IPS DF 4.7 (cell line): ENCODE results near the gene ZSCAN21.

Experiments used
- DNase-seq: peaks from one replicate; pipeline ENCODE4 v3.0.0-alpha.2; 2013; ENCODE audit warnings: low spot score; ENCODE audit errors: extremely low read depth

Gene ZSCAN21

GRCh38 chr7:100027197-100027596 is 22.4 kb upstream of the ZSCAN21 start:
- DNase-seq: no peak

GRCh38 chr7:100029596-100029995 is 20.0 kb upstream of the ZSCAN21 start:
- no peak for DNase-seq

- DNase-seq: no peak
These were observed 16.0 kb upstream of the ZSCAN21 start for GRCh38 chr7:100033526-100033925.

GRCh38 chr7:100034871-100035510 is 14.6 kb upstream of the ZSCAN21 start:
- DNase-seq: no peak

GRCh38 chr7:100035876-100036275 is 13.7 kb upstream of the ZSCAN21 start:
- DNase-seq: no peak

- no peak for DNase-seq
These were observed 11.2 kb upstream of the ZSCAN21 start for GRCh38 chr7:100038326-100038725.

GRCh38 chr7:100040575-100040974 is 9.0 kb upstream of the ZSCAN21 start:
- DNase-seq: no peak

GRCh38 chr7:100044718-100045117 is 4.9 kb upstream of the ZSCAN21 start:
- DNase-seq: no peak

- DNase-seq: no peak
These were observed 894 bp upstream of the ZSCAN21 start for GRCh38 chr7:100048680-100049079.

- DNase-seq: no peak
These were observed 2.0 kb downstream of the ZSCAN21 start for GRCh38 chr7:100051611-100052010.

- no peak for DNase-seq
These were observed 3.6 kb downstream of the ZSCAN21 start for GRCh38 chr7:100053215-100053614.

GRCh38 chr7:100057006-100057405 is 7.4 kb downstream of the ZSCAN21 start:
- no peak for DNase-seq

GRCh38 chr7:100059251-100059739 is 9.7 kb downstream of the ZSCAN21 start:
- no peak for DNase-seq

- DNase-seq: no peak
These were observed 12.1 kb downstream of the ZSCAN21 start for GRCh38 chr7:100061518-100062193.

- no peak for DNase-seq
These were observed 13.8 kb downstream of the ZSCAN21 start for GRCh38 chr7:100063376-100063775.

GRCh38 chr7:100064162-100064561 is 14.6 kb downstream of the ZSCAN21 start:
- no peak for DNase-seq

- no peak for DNase-seq
These were observed 16.0 kb downstream of the ZSCAN21 start for GRCh38 chr7:100065452-100066186.

GRCh38 chr7:100066953-100067352 is 17.4 kb downstream of the ZSCAN21 start:
- DNase-seq: no peak

GRCh38 chr7:100069991-100070390 is 20.4 kb downstream of the ZSCAN21 start:
- DNase-seq: no peak

- DNase-seq: no peak
These were observed 21.6 kb downstream of the ZSCAN21 start for GRCh38 chr7:100071018-100071723.

- no peak for DNase-seq
These were observed 22.9 kb downstream of the ZSCAN21 start for GRCh38 chr7:100072462-100072861.

- no peak for DNase-seq
These were observed 25.3 kb downstream of the ZSCAN21 start for GRCh38 chr7:100074841-100075240.
